NB4 (cell line): Measurements from ENCODE around the gene SPIN1.
A peak's percentile ranks its signal among the peaks of the same experiment; 100 is the strongest.

Source experiments
- DNase-seq: peaks from one replicate; pipeline ENCODE4 v3.0.0; 2010; ENCODE audit warnings: low read depth
- H3K4me3 ChIP-seq: one replicate; pipeline ENCODE4 v1.5.1; 2011; ENCODE audit warnings: mild to moderate bottlenecking, low read depth, low read length, moderate library complexity
- MYC ChIP-seq: IDR thresholded peaks from 2 replicates; pipeline ENCODE4 v1.6.1; 2011; ENCODE audit warnings: low read depth, low read length
- POLR2A ChIP-seq: IDR thresholded peaks from 2 replicates; pipeline ENCODE4 v1.6.1; 2011; ENCODE audit warnings: mild to moderate bottlenecking; ENCODE audit not compliant: insufficient read length; ENCODE audit errors: extremely low read depth
- TF ChIP-seq, protein P1 (sequence below): IDR thresholded peaks from one replicate; pipeline ENCODE4 v1.5.1; 2012; ENCODE audit warnings: low read depth, low read length
- TF ChIP-seq, protein P2 (sequence below): IDR thresholded peaks from 2 replicates; pipeline ENCODE4 v1.6.1; 2011; ENCODE audit warnings: low read depth, low read length

SPIN1 gene

DNA sequence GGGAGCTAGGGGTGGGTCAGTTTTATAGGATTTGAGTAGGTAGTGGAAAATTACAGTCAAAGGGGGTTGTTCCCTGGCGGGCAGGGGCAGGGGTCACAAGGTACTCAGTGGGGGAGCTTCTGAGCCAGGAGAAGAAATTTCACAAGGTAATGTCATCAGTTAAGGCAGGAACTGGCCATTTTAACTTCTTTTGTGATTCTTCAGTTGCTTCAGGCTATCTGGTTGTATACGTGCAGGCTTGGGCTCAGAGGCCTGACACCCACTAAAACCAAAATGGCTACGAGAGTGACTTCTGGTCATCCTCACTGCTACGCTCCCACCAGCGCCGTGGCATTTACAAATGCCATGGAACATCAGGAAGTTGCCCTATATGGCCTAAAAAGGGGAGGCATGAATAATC is 126.0 kb downstream of the SPIN1 start:
- no peak for DNase-seq
- TF ChIP-seq POLR2A (no peak), MYC (no peak)
- TF ChIP-seq, protein P1, sequence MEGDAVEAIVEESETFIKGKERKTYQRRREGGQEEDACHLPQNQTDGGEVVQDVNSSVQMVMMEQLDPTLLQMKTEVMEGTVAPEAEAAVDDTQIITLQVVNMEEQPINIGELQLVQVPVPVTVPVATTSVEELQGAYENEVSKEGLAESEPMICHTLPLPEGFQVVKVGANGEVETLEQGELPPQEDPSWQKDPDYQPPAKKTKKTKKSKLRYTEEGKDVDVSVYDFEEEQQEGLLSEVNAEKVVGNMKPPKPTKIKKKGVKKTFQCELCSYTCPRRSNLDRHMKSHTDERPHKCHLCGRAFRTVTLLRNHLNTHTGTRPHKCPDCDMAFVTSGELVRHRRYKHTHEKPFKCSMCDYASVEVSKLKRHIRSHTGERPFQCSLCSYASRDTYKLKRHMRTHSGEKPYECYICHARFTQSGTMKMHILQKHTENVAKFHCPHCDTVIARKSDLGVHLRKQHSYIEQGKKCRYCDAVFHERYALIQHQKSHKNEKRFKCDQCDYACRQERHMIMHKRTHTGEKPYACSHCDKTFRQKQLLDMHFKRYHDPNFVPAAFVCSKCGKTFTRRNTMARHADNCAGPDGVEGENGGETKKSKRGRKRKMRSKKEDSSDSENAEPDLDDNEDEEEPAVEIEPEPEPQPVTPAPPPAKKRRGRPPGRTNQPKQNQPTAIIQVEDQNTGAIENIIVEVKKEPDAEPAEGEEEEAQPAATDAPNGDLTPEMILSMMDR: no peak
- TF ChIP-seq, protein P2, sequence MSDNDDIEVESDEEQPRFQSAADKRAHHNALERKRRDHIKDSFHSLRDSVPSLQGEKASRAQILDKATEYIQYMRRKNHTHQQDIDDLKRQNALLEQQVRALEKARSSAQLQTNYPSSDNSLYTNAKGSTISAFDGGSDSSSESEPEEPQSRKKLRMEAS: no peak
- no peak overlapping the region for H3K4me3 ChIP-seq

DNA sequence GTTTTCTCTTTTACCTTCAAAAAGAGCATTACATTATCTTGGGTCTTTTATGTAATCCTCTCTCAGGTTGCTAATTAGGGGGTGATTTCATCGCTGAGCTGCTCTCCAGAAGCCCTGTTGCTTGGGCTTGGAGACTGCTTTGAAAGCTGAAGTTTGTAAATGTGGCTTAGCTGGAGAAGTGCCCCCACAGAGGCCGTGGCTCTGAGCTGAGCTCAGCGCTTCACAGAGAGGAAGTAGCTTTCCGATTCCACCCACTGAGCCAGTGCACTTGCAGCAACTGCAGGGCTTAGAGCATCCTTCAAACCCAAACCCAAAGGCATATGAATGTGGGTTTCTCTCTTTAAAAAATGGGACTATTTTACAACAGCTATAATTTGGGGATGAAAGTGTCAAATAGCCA is 133.1 kb downstream of the SPIN1 start:
- no peak for TF ChIP-seq POLR2A
- TF ChIP-seq, protein P1: no peak
- peak; percentile 79 for DNase-seq
- H3K4me3 ChIP-seq: no peak overlapping the region

DNA sequence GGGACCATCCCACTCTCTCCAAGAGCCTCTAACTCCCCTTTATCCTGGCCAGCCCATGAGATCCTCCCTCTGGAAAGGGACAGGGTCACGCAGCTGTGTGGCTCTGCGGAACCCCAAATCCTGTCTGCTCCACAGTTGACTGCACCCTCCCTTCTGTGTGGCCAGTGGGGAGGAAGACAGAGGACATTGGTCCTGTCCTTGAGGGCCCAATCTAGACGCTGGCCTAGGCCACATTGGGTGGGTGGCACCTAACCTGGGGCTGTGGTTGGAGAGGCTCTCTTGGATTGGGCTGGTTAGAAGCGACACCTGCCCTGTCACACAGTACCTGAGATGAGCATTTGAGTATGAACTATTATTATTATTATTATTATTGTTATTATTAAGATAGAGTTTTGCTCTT is 134.1 kb downstream of the SPIN1 start:
- TF ChIP-seq, protein P2: no peak
- TF ChIP-seq MYC (no peak), POLR2A (no peak)
- TF ChIP-seq, protein P1: no peak
- DNase-seq: no peak

DNA sequence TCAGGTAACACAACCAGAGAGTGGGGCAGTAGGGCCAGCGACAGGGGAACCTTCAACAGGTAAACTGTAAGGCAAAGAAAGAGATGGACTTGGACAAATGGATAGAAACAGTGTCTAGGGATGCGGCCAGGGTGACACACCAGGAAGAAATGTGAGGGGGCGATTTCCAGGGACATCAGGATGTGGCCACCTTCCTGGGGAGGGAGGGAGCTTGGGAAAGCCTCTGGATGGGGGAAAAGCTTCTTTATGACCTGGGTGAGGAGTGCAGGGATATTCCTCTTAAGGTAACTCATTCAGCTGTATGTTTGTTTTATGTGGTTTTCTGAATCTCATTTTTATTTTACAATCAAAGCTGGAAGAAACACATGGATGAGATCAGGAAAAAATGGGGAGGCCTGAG is 134.8 kb downstream of the SPIN1 start:
- no peak overlapping the region for H3K4me3 ChIP-seq
- DNase-seq: no peak
- TF ChIP-seq POLR2A (no peak), MYC (no peak)
- TF ChIP-seq, protein P2: no peak
- TF ChIP-seq, protein P1: no peak

More for the DNA sequence above, 134.1 kb downstream of the SPIN1 start:
- no peak overlapping the region for H3K4me3 ChIP-seq

DNA sequence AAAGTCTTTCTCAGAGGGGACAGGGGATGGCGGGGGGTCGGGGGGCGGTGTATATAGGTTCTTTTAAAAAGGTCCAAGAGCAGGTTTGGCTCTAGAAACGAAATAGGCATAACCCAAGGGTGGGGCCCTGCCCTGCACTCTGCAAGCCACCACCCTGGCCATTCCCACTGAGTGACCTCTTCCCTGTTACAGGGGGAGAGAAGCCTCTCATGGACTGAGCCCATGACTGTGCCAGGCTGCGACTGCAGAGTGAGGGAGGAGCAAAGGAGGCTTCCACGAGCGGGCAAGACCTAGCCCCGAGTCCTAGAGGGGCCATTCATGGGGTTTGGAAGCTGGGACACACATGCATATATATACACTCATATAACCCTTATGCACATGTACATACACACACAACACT is 136.7 kb downstream of the SPIN1 start:
- TF ChIP-seq, protein P2: no peak
- no peak for TF ChIP-seq POLR2A
- TF ChIP-seq MYC: no peak
- TF ChIP-seq, protein P1: no peak
- DNase-seq: no peak
- H3K4me3 ChIP-seq: no peak overlapping the region

DNA sequence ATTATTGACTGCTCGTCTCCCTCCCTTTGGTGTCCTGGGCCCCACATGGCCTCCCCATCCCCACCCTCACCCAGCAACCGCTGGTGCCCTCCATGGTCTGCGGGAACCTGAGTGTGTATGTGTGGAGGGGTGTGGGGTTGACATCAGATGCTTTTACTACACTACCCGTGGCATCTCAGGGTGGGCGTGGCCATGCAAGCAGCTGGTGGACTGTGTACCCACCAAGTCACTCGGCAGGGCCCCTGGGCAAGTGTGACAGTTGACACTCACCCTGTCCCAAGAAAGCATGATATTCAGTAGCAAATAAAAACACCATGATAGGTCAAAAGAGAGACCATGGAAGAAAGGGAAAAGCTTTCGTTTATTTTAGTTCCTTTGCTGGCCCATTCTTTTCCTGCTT is 139.4 kb downstream of the SPIN1 start:
- no peak for DNase-seq
- TF ChIP-seq MYC (no peak), POLR2A (no peak)
- TF ChIP-seq, protein P1: no peak
- TF ChIP-seq, protein P2: no peak
- H3K4me3 ChIP-seq: no peak overlapping the region
